HuH-7 (cell line): ENCODE data around the gene CXorf49.
"Not testable (repeated sequence)": the region's sequence is repeated elsewhere in the genome, so short reads cannot be mapped to it uniquely, and the experiment has no call there.

Experiments
- DNase-seq: peaks from one replicate; pipeline ENCODE4 v3.0.0; 2011; ENCODE audit warnings: low spot score

CXorf49 gene

GRCh38 chrX:71718185-71718584 lies at the start of gene CXorf49:
Gene CXorf49 (minus strand): TSS chrX:71718285. CDS start chrX:71718151, 134 bp downstream.
- not testable (repeated sequence) for DNase-seq

- DNase-seq: not testable (repeated sequence)
Measured at GRCh38 chrX:71767134-71767533, 49.0 kb upstream of the CXorf49 start.

GRCh38 chrX:71765613-71766012 lies 47.5 kb upstream of the CXorf49 start:
- DNase-seq: not testable (repeated sequence)

GRCh38 chrX:71764832-71765231 lies 46.7 kb upstream of the CXorf49 start:
- DNase-seq: not testable (repeated sequence)

- DNase-seq: not testable (repeated sequence)
Measured at GRCh38 chrX:71763049-71763448, 45.0 kb upstream of the CXorf49 start, which contains the start of gene CXorf49B. Gene CXorf49B (plus strand): TSS chrX:71763349. CDS start chrX:71763424, 75 bp downstream.

GRCh38 chrX:71760688-71761281 lies 42.7 kb upstream of the CXorf49 start:
- DNase-seq: not testable (repeated sequence)

GRCh38 chrX:71720289-71720886 lies 2.3 kb upstream of the CXorf49 start:
- DNase-seq: not testable (repeated sequence)

- DNase-seq: not testable (repeated sequence)
Measured at GRCh38 chrX:71719195-71719594, 1.1 kb upstream of the CXorf49 start.

GRCh38 chrX:71716323-71716722 lies 1.8 kb downstream of the CXorf49 start:
- not testable (repeated sequence) for DNase-seq

- not testable (repeated sequence) for DNase-seq
Measured at GRCh38 chrX:71715551-71715950, 2.5 kb downstream of the CXorf49 start.

GRCh38 chrX:71714064-71714463 lies 4.0 kb downstream of the CXorf49 start:
- DNase-seq: not testable (repeated sequence)

GRCh38 chrX:71702853-71703252 lies 15.2 kb downstream of the CXorf49 start:
- not testable (repeated sequence) for DNase-seq

- DNase-seq: not testable (repeated sequence)
Measured at GRCh38 chrX:71699023-71699344, 19.1 kb downstream of the CXorf49 start.

GRCh38 chrX:71698299-71699022 lies 19.6 kb downstream of the CXorf49 start:
- DNase-seq: not testable (repeated sequence)

GRCh38 chrX:71697466-71698298 lies 20.4 kb downstream of the CXorf49 start:
- not testable (repeated sequence) for DNase-seq

GRCh38 chrX:71696641-71697465 lies 21.2 kb downstream of the CXorf49 start:
- not testable (repeated sequence) for DNase-seq

- DNase-seq: no peak
Measured at GRCh38 chrX:71679575-71680207, 38.4 kb downstream of the CXorf49 start.

- DNase-seq: not testable (repeated sequence)
Measured at GRCh38 chrX:71677195-71677594, 40.9 kb downstream of the CXorf49 start.

- DNase-seq: not testable (repeated sequence)
Measured at GRCh38 chrX:71676068-71676795, 41.9 kb downstream of the CXorf49 start.

- not testable (repeated sequence) for DNase-seq
Measured at GRCh38 chrX:71675636-71676035, 42.4 kb downstream of the CXorf49 start.
